Neuronal stem cell (in vitro differentiated cells): ENCODE measurements around the gene CALML3.

ENCODE experiments used
- DNase-seq: peaks from one replicate; pipeline ENCODE4 v3.0.0-alpha.2; 2013; ENCODE audit warnings: low spot score
- H2AFZ ChIP-seq: one replicate; pipeline ENCODE4 v1.6.1; 2013; ENCODE audit warnings: mild to moderate bottlenecking, low read length, inconsistent platforms
- H2AK5ac ChIP-seq: 2 replicates; pipeline ENCODE4 v1.6.1; 2013; ENCODE audit warnings: low read depth, mild to moderate bottlenecking, inconsistent platforms, low read length, moderate library complexity, mixed read lengths
- H2BK120ac ChIP-seq: 2 replicates; pipeline ENCODE4 v1.6.1; 2013; ENCODE audit warnings: low read depth, mild to moderate bottlenecking, inconsistent platforms, low read length, moderate library complexity, mixed read lengths
- H2BK12ac ChIP-seq: one replicate; pipeline ENCODE4 v1.6.1; 2013; ENCODE audit warnings: low read length, inconsistent platforms
- H2BK15ac ChIP-seq: 2 replicates; pipeline ENCODE4 v1.6.1; 2013; ENCODE audit warnings: mild to moderate bottlenecking, low read length, inconsistent platforms, mixed read lengths
- H2BK5ac ChIP-seq: one replicate; pipeline ENCODE4 v1.6.1; 2013; ENCODE audit warnings: inconsistent platforms, mild to moderate bottlenecking, low read length, moderate library complexity
- H3K14ac ChIP-seq: one replicate; pipeline ENCODE4 v1.6.1; 2013; ENCODE audit warnings: low read length, inconsistent platforms
- H3K18ac ChIP-seq: 2 replicates; pipeline ENCODE4 v1.6.1; 2013; ENCODE audit warnings: low read length, inconsistent platforms
- H3K23ac ChIP-seq: 2 replicates; pipeline ENCODE4 v1.6.1; 2013; ENCODE audit warnings: low read depth, mild to moderate bottlenecking, mixed read lengths, low read length, inconsistent platforms; ENCODE audit not compliant: poor library complexity
- H3K27ac ChIP-seq: replicated peaks from 3 replicates; pipeline ENCODE4 v1.5.1; 2013; ENCODE audit warnings: low read length, inconsistent platforms
- H3K27me3 ChIP-seq, 3 experiments: 2 replicates each; pipeline ENCODE4 v1.6.1; 2013; ENCODE audit warnings: low read length in 3 of 3, mild to moderate bottlenecking in 2 of 3, inconsistent platforms in 1 of 3, low read depth in 1 of 3, mixed read lengths in 1 of 3, moderate library complexity in 1 of 3; ENCODE audit not compliant: control insufficient read depth in 3 of 3, insufficient read depth in 3 of 3
- H3K36me3 ChIP-seq, 2 donors: replicated peaks in 1 of 2; 2 replicates each; pipeline ENCODE4 v1.6.1; 2013; ENCODE audit warnings: low read length in 2 of 2; ENCODE audit not compliant: control insufficient read depth in 2 of 2, insufficient read depth in 2 of 2
- H3K4ac ChIP-seq: 2 replicates; pipeline ENCODE4 v1.6.1; 2013; ENCODE audit warnings: inconsistent platforms, mild to moderate bottlenecking, low read length, moderate library complexity
- H3K4me1 ChIP-seq, 2 donors: 1 replicate in 1 of 2; 2 replicates in 1 of 2; pipeline ENCODE4 v1.6.1; 2013; ENCODE audit warnings: low read length in 2 of 2, low read depth in 1 of 2; ENCODE audit not compliant: control insufficient read depth in 2 of 2, insufficient read depth in 1 of 2
- H3K4me2 ChIP-seq: one replicate; pipeline ENCODE4 v1.6.1; 2013; ENCODE audit warnings: mild to moderate bottlenecking, low read length, inconsistent platforms; ENCODE audit not compliant: insufficient read depth, poor library complexity, severe bottlenecking
- H3K4me3 ChIP-seq, 2 donors: 2 replicates each; pipeline ENCODE4 v1.5.1; 2013; ENCODE audit warnings: low read length in 2 of 2, mild to moderate bottlenecking in 2 of 2, inconsistent platforms in 1 of 2, moderate library complexity in 1 of 2
- H3K79me1 ChIP-seq: one replicate; pipeline ENCODE4 v1.6.1; 2013; ENCODE audit warnings: low read depth, mild to moderate bottlenecking, inconsistent platforms, low read length, moderate library complexity
- H3K9ac ChIP-seq: one replicate; pipeline ENCODE4 v1.6.1; 2013; ENCODE audit warnings: mild to moderate bottlenecking, low read depth, low read length, inconsistent platforms; ENCODE audit not compliant: poor library complexity
- H3K9me3 ChIP-seq, 2 donors: replicated peaks in 1 of 2; 2 replicates each; pipeline versions ENCODE3 to v1.6.1; 2013; ENCODE audit warnings: low read length in 2 of 2, mild to moderate bottlenecking in 2 of 2, inconsistent platforms in 1 of 2, low read depth in 1 of 2, mixed read lengths in 1 of 2, moderate library complexity in 1 of 2; ENCODE audit not compliant: control insufficient read depth in 2 of 2, insufficient read depth in 1 of 2
- H4K8ac ChIP-seq: one replicate; pipeline ENCODE4 v1.6.1; 2013; ENCODE audit warnings: low read depth, mild to moderate bottlenecking, inconsistent platforms, low read length, moderate library complexity
- H4K91ac ChIP-seq: one replicate; pipeline ENCODE4 v1.6.1; 2013; ENCODE audit warnings: low read length, low read depth, mild to moderate bottlenecking, inconsistent platforms; ENCODE audit not compliant: poor library complexity
- WGBS, 2 donors: extraction: QIAGEN DNeasy Blood & Tissue Kit; methylation state at CpG; one replicate each; pipeline ENCODE4 v1.1.7; 2013; ENCODE audit warnings: missing lambda C conversion rate in 2 of 2, mixed read lengths in 1 of 2; ENCODE audit not compliant: insufficient read length in 2 of 2, insufficient replicate concordance in 1 of 2; ENCODE audit errors: extremely low coverage in 2 of 2; 5-methylcytosine and 5-hydroxymethylcytosine counted together

The CALML3 gene

DNA sequence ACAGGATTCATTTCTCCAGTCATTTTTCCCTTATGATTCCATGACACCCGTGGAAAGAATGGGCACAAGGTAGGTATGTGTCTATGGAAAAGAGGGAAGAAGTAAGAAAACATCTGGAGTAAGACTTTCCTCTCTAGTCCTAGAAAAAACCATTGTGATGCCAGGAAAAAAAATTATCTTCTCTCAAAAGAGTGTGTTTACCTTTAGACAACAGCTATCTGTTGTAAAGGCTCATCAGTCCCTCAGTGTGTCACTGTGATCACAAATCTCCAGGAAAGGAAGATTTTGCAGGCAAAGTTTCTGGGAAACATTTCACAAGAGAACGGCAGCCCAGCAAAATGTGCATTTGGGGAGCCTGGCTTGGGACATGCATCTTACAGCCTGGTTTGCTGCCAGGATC is 44.8 kb downstream of the CALML3 start:
- Histone ChIP-seq H2BK12ac (no peak overlapping the region), H4K91ac (no peak overlapping the region), H3K36me3 (no peaks in the 10 kb centered on the region), H3K9me3 (no peaks in the 10 kb centered on the region), H3K4me3 (no peak overlapping the region), H3K23ac (no peak overlapping the region), H3K79me1 (no peaks in the 10 kb centered on the region), H2AFZ (no peak overlapping the region), H3K9ac (no peak overlapping the region), H2BK120ac (no peak overlapping the region), H3K27me3 (peaks cover 0 to 3% (median 0%) of the 10 kb centered on the region in 3 experiments), H3K18ac (no peak overlapping the region), H3K4me2 (no peak overlapping the region), H3K14ac (no peak overlapping the region), H4K8ac (no peak overlapping the region), H2AK5ac (peak overlapping the region; percentile 66), H3K4me1 (peaks cover 6 to 11% of the 10 kb centered on the region in 2 donors), H2BK5ac (no peak overlapping the region), H2BK15ac (no peak overlapping the region), H3K4ac (no peak overlapping the region), H3K27ac (no peak overlapping the region)
- DNase-seq: no peak
- WGBS, 2 donors: no CpG with 5 or more reads among the region's 2 CpGs

DNA sequence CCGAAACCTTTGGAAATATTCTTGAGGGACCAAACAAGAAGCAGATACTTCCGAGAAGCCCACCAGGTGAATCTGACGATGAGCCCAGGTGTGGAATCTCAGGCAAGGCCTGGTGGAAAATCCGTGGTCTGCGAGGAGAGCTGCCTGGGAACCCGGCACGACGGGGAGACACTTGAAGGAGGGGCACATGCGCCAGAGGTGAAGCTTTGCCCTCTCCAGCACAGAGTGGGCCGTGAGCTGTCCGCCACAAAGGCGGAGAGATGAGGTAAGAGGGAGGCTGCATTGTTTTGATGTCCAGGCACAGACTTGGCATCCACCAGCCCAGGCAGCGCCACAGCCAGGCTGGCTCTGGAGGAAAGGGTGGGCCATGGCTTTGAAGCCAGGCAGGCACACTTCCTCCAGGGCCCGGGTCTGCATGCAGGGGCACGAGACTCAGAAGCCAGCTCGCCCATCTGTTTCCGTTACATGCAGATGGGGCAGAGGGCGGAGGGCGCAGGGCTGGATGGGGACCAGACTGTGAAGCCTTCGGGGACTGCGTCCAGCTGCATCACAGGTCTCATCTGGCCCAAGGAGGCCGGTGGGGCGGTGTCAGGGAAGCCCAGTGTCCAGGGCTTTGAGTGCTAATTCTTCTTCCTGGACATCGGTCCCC is 45.4 kb downstream of the CALML3 start:
- H3K9me3 ChIP-seq: no peaks in the 10 kb centered on the region
- H3K4me1 ChIP-seq: peaks cover 12 to 16% of the 10 kb centered on the region in 2 donors
- no peaks in the 10 kb centered on the region for H3K36me3 ChIP-seq
- H3K4me2 ChIP-seq: no peak overlapping the region
- H3K27me3 ChIP-seq: peaks cover 0 to 3% (median 0%) of the 10 kb centered on the region in 3 experiments
- H4K91ac ChIP-seq: no peak overlapping the region
- peak overlapping the region; percentile 42 for H3K14ac ChIP-seq
- no peak overlapping the region for H3K9ac ChIP-seq
- H3K4me3 ChIP-seq: no peak overlapping the region
- no peak overlapping the region for H2BK5ac ChIP-seq
- H3K18ac ChIP-seq: peak overlapping the region; percentile 84
- H4K8ac ChIP-seq: no peak overlapping the region
- no CpG with 5 or more reads among the region's 24 CpGs for WGBS, 2 donors
- H3K27ac ChIP-seq: no peak overlapping the region
- no peak overlapping the region for H3K4ac ChIP-seq
- H3K79me1 ChIP-seq: no peaks in the 10 kb centered on the region
- DNase-seq: no peak
- H2AK5ac ChIP-seq: peak overlapping the region; percentile 66
- peak overlapping the region; percentile 93 for H2BK120ac ChIP-seq
- peak overlapping the region; percentile 50 for H2BK15ac ChIP-seq
- peak overlapping the region; percentile 82 for H2BK12ac ChIP-seq
- H2AFZ ChIP-seq: no peak overlapping the region
- H3K23ac ChIP-seq: peak overlapping the region; percentile 80

DNA sequence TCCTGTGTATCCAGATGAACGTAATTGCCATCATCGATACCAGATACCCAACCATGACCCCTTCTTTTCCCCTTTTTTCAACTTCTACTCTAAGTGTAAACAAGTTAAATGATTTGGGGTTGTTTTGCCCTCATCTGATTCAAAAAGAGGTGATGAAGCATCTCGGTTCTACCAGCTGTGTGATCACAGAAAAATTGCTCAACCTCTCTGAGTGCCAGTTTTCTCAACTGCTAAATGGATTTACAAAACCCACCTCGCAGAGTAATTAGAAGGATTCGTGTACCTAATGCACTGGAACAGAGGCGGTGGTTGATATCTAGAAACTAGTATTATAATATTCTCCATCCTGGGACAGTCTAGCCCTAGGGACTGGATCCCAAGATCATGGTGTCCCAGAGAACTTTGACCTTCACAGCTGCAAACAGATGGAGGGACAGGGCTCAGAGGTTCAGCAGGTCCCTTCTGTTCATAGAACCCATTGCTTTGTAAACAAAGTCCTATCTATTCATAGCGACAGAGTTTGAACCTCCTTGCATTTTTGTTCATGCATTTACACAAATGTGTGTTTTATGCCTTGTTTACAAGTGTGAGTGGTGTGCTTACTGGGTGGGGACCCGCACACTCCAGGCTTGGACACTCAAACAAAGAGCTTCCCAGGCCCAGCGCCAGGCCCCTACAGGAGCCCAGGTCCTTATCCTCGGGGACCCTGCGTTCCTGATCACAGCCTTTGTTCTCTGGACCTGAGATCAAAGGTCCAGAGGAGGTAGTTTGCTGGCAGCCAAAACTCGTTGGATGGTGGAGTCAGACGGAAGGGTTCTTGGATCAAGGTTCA is 46.4 kb downstream of the CALML3 start:
- no peak for DNase-seq
- peaks cover 0 to 3% (median 0%) of the 10 kb centered on the region in 3 experiments for H3K27me3 ChIP-seq
- peaks cover 17 to 20% of the 10 kb centered on the region in 2 donors for H3K4me1 ChIP-seq
- no peak overlapping the region for H4K91ac ChIP-seq
- no peak overlapping the region for H3K27ac ChIP-seq
- no peak overlapping the region for H4K8ac ChIP-seq
- peak overlapping the region; percentile 93 for H2BK120ac ChIP-seq
- no peak overlapping the region for H3K18ac ChIP-seq
- H2BK15ac ChIP-seq: no peak overlapping the region
- H3K23ac ChIP-seq: no peak overlapping the region
- no peak overlapping the region for H3K4me3 ChIP-seq
- H3K36me3 ChIP-seq: no peaks in the 10 kb centered on the region
- H3K9ac ChIP-seq: no peak overlapping the region
- H2BK5ac ChIP-seq: no peak overlapping the region
- H2BK12ac ChIP-seq: no peak overlapping the region
- no peak overlapping the region for H3K14ac ChIP-seq
- no peak overlapping the region for H2AK5ac ChIP-seq
- no peak overlapping the region for H3K4me2 ChIP-seq
- H3K9me3 ChIP-seq: no peaks in the 10 kb centered on the region
- H2AFZ ChIP-seq: no peak overlapping the region
- no peaks in the 10 kb centered on the region for H3K79me1 ChIP-seq
- H3K4ac ChIP-seq: no peak overlapping the region
- no CpG with 5 or more reads among the region's 13 CpGs for WGBS, 2 donors

DNA sequence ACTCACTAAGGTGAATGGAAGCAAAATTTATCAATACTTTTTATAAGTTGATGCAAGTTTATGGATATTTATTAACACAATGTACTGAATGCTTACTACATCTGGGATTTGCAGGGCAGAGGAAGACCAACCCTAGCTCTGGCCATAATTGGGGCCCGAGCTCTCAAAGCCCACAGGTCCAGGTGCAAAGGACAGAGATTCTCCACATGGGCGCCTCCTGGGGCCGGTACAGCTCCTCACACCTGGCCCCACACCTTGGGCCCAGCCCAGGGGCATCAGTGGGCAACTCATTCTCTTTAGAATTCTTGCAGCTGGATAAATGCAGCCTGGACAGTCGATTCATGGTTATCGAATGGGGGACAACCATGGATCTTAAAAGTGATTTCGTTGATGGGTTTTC is 47.1 kb downstream of the CALML3 start:
- H3K79me1 ChIP-seq: no peaks in the 10 kb centered on the region
- no peak overlapping the region for H4K8ac ChIP-seq
- no CpG with 5 or more reads among the region's 6 CpGs for WGBS, 2 donors
- no peak overlapping the region for H3K18ac ChIP-seq
- H3K4me1 ChIP-seq: peaks cover 17 to 25% of the 10 kb centered on the region in 2 donors
- no peak overlapping the region for H4K91ac ChIP-seq
- no peak overlapping the region for H3K23ac ChIP-seq
- no peaks in the 10 kb centered on the region for H3K9me3 ChIP-seq
- H3K4me3 ChIP-seq: no peak overlapping the region
- H2BK120ac ChIP-seq: no peak overlapping the region
- no peak overlapping the region for H2AFZ ChIP-seq
- H2BK15ac ChIP-seq: no peak overlapping the region
- no peak overlapping the region for H3K14ac ChIP-seq
- no peak overlapping the region for H2AK5ac ChIP-seq
- peaks cover 0 to 3% (median 0%) of the 10 kb centered on the region in 3 experiments for H3K27me3 ChIP-seq
- no peak overlapping the region for H3K4ac ChIP-seq
- no peak overlapping the region for H3K9ac ChIP-seq
- H3K27ac ChIP-seq: no peak overlapping the region
- no peak overlapping the region for H2BK12ac ChIP-seq
- H3K4me2 ChIP-seq: no peak overlapping the region
- H2BK5ac ChIP-seq: no peak overlapping the region
- no peak for DNase-seq
- H3K36me3 ChIP-seq: no peaks in the 10 kb centered on the region
